GM04504 (cell line): ENCODE results near the gene TM2D1.
A peak's percentile ranks its signal among the peaks of the same experiment; 100 is the strongest.
"Not testable (repeated sequence)": the region's sequence is repeated elsewhere in the genome, so short reads cannot be mapped to it uniquely, and the experiment has no call there.

Source experiments
- DNase-seq: peaks from one replicate; pipeline ENCODE4 v3.0.0-alpha.2; 2012; ENCODE audit warnings: low read depth

Gene TM2D1

DNA sequence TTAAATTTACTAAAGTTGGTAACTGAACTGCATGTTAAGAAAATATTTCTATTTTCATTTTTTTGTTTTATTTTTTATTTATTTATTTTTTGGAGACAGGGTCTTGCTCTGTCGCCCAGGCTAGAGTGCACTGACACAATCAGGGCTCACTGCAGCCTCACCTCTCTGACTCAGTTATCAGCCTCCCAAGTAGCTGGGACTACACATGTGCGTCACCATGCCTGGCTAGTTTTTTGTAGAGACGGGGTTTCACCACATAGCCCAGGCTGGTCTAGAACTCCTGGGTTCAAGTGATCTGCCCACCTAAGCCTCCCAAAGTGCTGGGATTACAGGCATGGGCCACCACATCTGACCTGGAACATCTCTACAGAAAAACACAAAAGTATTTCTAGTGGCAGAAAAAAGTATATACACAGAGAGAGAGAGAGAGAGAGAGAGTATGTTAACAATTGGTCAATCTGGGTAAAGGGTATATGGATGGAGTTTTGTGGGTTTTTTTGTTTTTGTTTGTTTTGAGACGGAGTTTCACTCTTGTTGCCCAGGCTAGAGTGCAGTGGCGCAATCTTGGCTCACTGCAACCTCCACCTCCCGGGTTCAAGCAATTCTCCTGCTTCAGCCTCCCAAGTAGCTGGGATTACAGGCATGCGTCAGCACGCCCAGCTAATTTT is 5.8 kb downstream of the TM2D1 start:
- DNase-seq: not testable (repeated sequence)

DNA sequence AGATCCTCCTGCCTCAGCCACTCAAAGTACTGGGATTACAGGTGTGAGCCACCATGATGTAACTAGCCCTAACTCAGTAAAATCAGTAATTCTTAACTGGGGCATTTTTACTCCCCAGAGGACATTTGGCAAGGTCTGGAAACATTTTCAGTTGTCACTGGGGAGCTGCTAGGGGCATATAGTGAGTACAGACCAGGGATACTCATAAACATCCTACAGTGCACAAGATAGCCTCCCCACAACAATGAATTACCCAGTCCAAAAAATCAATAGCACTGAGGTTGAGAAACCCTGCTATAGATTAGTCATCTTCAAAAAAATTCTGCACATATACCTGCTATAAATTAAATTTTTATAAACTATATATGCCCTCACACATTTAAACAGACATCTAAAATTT is 13.0 kb downstream of the TM2D1 start:
- DNase-seq: no peak

DNA sequence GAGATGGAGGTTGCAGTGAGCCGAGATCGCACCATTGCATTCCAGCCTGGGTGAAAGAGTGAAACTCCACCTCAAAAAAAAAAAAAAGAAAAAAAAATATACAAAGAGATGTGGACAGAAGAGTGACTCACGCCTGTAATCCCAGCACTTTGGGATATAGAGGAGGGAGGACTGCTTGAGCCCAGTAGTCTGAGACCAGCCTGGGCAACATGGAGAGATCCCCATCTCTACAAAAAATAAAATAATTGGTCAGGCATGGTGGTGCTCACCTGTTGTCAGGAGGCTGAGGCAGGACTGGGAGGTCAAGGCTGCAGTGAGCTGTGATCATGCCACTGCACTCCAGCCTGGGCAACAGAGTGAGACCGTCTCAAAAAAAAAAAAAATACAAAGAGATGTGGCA is 13.7 kb downstream of the TM2D1 start:
- not testable (repeated sequence) for DNase-seq

DNA sequence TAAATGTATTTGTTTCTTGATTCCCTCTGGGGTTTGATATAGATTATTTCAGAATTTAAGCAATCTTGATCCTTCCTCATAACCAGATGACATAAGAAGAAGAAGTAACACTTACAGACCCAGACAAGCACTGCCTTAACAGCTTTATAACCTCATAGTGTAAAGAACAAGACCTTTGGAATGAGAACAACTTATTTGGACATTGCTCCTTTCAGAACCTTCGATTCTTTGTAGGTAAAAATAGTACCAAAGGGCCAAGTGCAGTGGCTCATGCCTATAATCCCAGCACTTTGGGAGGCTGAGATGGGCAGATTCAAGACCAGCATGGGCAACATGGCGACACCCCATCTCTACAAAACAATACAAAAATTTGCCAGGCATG is 15.0 kb downstream of the TM2D1 start:
- no peak for DNase-seq

DNA sequence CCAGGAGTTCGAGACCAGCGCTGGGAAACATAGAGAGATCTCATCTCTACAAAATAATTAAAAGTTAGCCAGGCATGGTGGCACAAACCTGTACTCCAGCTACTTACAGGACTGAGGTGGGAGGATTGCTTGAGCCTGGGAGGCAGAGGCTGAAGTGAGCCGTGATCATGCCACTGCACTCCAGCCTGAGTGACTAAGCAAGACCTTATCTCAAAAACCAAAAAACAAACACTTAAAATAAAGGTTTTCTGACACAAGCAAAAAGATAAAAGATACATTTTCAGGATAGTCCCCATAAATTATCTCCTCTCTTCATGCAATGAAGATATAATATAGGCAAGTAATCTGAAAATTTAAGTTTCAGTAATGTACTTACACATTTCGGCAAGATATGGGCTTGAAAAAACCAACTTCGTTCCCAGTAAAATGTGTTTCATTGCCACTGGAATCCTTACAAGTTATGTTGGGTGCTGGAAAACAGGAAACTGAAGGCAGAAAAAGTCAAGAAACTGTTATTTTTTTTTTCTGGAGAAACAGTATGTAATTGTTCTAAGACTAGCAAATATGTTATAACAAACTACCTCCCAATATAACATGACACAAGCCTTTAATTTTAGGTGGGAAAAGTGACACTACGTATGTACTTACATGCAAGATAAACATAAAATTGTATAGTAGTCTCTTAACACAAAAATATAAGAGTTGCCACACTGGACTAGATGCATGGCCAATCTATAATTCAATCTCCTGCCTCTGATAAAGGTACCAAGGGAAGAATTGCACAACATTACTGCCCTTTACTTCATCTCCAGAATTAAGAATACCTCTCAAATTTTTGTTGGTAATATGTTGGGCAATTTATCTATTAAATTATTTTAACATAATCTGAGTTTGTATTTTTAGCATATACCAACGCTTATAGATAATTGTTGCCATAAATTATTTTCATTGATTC is 15.7 kb downstream of the TM2D1 start:
- DNase-seq: no peak

DNA sequence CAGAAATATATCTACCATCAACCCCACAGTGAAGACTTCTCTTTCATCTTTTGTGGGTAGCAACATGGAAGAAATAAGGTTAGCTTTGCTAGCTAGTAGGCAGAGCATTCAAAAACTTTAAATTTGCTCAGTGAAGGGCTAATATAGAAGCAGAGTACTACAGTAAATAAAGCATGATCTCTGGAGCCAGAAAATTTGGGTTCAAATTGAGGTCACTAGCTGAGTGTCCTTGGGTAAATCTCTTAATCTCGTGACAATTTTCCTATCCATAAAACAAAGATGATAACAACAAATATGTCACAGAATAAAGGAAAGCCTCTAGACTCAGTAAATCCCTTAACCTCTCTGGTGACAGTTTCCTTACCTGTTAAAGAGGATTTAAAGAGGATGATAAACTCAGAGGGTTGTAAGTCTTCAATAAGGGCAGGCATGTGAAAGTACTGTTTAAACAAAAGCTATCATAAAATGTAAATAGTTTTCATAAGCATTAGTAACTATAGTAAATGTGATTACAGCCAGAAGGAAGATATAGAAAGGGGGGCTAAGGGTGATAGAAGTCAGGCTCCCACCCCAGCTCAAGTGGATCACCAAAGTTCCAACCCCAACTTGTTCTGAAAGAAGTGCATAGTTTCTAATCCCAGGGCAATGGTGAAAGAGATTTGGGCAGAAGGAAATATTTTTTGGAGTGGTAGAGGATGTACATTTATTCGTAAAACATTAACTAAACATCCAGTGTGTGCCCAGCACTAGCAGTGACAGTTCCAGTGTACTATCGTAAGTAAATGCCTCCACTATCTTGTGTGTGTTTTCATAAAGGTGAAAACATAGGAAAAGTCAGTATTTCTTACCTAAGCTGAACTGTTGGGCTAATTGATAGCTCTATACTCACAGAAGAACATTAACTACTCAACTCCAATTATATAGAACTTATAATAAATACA is 24.8 kb downstream of the TM2D1 start:
- no peak for DNase-seq

DNA sequence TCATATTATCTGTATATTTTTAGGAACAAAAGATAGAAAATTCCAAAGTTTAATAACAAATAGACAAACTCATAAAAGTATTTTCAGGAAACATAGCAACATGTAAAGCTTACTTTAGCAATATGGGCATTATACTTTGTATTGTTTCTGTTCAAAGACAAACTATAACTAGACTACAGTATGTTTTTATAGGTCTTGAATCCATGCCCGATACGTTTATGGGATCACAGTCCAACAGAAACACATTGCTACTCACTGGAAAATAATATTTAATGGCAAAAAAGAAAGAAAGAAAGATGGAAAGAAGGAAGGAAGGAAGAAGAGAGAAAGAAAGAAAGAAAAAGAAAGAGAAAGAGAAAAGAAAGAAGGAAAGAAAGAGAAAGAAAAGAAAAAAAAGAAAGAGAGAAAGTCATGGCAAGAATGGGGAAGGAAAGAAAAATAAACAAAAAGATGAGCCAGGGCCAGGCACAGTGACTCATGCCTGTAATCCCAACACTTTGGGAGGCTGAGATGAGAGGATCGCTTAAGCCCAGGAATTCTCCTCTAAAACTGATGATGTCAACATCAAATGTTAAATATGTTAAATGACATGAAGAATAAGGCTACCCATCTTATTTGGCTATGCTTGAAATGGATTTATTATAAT is 32.7 kb downstream of the TM2D1 start:
- DNase-seq: no peak

DNA sequence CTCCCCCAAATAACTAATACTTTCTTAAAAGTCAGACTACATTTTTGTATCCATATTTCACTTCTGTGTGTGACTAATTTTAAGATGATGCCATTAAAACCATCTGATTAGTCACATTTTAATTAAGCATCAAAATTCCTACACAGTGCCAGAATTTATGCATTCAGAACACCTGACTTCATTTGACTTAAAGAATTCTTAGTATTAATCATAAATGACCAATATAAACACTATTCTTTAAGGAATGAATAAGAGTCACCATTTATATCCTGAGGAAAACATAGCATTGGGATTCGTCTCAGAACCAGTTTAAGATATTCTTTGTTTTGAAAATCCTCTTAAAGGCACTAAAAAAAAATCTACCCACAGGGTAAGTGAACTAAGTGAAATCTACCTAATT is 37.0 kb downstream of the TM2D1 start:
- DNase-seq: no peak

DNA sequence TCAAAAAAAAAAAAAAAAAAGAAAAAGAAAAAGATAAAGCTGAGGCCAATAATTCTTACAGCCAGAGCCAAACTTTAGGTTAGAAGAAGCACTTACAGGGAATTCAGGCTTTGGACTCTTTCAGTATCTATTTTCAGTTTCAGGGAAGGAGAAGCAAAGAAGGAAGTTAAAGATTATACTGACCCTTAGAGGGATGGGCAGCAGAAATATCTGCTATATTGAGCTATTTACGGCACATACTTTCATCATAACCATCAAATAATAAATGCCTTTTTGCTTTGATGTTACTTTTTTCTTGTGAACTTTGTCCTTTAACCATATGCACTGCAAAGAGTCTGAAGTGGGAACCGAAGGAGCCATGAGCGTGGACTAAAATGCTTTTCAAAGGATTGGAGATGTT is 42.0 kb downstream of the TM2D1 start:
- DNase-seq: no peak

DNA sequence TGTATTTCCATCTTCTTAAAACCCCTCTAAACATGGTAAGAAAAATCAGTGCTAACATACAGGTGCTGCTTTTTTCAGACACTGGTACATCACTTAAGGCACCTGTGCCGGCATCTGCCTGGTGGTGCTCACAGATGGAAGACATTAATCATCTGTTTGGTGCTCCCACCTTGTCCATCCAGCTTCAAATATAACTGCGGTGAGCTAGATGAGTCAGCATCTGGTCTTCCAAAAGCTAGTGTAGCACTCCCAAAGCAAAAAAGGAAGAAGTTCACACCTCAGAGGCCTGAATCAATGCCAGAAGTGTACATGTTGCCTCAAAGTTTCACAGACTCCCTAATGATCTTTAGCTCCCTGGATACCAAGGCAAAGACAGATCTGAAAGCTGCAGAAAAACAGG is 44.4 kb downstream of the TM2D1 start:
- DNase-seq: no peak

DNA sequence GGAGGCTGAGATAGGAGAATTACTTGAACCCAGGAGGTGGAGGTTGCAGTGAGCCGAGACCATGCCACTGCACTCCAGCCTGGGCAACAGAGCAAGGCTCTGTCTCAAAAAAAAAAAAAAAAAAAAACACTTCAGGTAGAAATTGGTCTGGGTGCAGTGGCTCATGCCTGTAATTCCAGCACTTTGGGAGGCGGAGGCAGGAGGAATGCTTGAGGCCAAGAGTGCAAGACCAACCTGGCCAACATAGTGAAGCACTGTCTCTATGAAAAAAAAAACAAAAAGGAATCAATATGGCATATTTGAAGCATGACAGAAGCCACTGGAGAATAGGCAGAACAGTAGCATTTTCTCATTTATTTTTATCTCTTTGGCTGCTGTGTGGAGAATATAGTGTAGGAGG is 48.1 kb downstream of the TM2D1 start:
- DNase-seq: not testable (repeated sequence)

DNA sequence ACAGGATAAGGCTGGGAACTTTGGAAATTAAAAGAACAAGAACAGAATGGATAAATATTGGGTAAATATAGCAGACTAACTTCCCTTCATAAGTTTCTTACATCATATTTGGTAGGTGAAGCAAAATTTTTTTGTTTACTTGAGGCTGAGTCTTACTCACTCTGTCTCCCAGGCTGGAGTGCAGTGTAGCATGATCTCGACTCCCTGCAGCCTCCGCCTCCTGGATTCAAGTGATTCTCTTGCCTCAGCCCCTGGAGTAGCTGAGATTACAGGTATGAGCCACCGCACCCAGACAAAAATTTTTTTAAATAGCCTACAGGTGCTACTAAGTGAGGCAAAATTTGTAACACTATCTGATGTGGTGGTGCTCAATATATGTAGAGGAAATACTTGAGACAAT is 50.7 kb downstream of the TM2D1 start:
- DNase-seq: no peak

DNA sequence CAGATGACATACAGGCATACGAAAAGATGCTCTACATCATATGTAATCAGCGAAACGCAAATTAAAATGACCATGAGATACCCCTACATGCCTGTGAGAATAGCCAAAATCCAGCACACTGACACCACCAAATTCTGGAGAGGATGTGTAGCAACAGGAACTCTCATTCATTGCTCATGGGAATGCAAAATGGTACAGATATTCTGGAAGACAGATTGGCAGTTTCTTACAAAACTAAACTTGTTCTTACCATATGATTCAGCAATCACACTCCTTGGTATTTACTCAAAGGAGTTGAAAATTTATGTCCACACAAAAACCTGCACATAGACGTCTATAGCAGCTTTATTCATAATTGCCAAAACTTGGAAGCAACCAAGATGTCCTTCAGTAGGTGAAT is 52.6 kb downstream of the TM2D1 start:
- DNase-seq: no peak

DNA sequence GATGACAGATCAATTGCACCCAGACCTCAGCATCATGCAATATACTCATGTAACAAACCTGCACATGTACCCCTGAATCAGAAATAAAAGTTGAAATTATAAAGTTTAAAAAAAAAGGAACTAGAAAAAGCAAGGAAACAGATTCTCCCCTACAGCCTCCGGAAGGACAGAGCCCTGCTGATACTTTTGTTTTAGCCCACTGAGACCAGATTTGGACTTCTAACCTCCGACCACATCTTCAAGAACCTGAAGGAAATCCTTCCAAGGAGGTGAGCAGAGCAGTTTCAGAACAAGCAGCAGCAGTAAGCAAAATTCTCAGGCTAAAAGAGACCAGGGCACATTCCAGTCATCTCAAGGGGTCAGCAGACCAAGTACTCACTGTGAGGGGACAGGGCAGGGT is 54.5 kb downstream of the TM2D1 start:
- DNase-seq: no peak

DNA sequence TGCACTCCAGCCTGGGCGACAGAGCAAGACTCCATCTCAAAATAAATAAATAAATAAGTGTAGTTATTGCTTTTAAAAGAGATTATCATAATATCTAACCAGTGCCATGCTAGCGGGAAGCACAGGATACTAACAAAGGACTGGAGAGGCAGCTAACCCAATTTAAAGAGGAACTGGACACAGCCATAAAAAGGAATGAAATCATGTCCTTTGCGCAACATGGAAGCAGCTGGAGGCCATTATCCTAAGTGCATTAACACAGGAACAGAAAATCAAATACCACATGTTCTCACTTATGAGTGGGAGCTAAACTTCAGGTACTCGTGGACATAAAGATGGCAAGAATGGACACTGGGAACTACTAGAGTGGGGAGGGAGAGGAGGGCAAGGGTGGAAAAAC is 54.9 kb downstream of the TM2D1 start:
- peak; percentile 29 for DNase-seq

DNA sequence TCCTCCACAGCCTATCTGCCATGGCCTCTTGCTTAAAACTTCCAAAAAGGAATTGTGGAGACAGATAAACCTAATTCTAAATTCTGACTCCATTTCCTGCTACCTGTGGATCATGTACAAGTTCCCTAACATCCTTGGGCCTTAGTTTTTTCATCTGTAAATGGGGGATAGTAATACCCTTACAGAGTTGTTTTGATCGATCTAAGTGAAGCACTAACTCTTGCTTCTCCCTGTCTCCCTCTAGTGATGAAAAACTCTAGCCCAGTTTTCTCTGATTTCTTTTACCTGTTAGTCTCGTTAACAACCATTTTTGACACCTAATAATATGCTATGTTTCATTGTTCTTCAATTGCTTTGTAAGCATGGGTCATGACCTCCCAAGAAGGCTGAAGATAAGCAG is 65.9 kb downstream of the TM2D1 start:
- DNase-seq: no peak

DNA sequence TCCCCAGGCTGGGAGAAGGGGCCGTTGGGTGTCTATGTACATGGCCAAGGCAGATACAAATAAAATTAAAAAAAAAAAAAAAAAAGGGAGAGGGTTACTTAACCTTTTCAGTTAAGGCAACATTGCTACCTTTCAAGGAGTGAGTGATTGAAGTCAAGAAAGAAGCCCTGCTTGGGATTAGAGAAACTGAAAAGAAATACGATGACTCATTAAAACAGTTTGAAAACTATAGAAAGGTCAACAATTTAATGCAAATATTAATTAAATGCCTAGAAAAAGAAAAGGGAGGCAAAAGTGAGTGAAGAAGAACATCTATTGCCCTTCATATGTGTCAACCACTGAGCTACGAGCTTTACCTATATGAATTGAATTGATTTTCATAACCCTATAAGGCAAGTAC is 69.5 kb downstream of the TM2D1 start:
- no peak for DNase-seq

DNA sequence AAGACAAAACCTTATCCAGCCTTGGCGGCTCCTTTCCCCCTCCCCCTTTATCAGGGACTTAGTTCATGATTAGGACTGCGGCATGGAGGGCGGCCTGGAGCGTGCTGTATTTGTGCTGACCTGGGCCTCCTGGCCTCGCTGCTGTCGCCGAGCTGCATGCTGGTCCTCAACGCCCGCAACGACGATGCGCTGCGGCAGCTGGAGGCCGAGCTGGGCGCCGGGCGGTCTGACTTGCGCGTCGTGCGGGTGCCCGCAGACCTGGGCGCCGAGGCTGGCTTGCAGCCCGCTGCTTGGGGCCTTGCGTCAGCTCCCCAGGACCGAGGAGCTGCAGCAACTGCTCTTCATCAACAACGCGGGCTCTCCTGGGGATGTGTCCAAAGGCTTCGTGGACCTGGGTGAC is 70.9 kb downstream of the TM2D1 start:
- no peak for DNase-seq

DNA sequence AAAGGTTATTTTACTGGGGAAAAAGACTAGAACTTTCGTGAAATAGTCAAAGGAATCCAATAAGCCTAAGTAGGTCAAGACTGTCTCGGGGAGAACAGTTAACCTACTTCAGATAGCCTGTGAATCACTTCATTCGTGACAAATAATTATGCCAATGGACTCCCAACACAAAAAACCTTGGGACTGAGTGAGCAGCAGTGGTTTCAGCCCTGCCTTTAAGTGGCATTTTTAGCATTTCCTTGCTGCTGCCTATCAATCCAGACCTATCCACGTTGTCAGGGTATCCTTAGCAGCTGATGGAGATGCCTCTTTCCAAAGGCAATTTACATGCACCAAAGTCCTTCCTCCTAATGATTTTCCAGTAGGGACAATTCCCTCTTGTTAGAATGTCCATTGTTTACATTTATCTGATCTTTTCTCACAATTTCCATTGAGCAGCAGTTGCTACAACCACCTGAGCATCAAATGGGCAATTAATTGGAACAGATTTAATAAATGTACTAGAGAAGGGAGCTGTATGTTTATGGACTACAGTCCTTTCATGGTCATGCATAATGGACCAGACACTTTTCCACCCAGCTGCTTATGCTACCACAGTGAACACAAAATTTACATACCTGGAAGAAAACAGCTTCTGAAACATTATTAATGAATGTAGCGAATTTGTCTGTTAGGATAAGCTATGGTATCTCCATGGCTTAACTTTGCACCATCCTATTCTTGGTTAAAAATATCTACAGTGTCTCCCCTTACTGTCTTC is 75.8 kb downstream of the TM2D1 start:
- no peak for DNase-seq

DNA sequence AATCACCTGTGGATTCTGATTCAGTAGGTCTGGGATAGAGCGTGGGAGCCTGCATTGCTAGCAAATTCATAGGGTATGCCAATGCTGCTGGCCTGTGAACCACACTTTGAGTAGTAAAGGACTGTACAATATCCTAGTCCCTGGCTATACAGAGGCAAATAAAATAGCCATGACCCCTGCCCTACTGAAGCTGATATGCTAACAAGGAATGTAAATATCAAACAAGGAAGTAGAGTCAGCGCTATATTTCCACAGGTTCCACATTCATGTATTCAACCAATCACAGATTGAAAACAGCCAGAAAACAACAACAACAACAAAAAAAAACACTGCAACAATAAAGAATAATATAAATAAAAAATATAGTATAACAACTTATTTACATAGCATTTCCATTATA is 77.8 kb downstream of the TM2D1 start:
- DNase-seq: no peak

DNA sequence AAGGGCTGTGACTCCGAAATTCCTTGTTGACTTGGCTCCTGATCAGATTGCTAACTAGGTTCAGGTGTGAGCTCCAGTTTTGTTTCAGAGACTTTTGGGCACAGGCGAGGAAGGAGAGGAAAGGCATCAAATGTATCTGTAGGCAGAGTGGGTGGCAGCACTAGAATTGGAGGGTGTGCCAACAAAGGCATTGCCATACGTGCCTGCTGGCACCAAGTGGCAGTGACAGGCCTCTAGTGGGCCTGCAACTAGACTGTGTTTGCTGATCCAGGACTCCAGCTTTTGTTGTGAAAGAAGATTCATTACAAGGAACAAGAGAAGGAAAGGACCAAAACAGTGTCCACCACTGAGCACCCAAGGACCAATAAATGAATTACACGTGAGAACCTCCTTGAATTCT is 79.5 kb downstream of the TM2D1 start:
- no peak for DNase-seq
